Endothelial cell of hepatic sinusoid (primary cell): ENCODE data around the gene PFDN2.

Source experiments
- in situ Hi-C: cut with HindIII; loops from 2 replicates; pipeline ENCODE4 v1.10.0; 2017; ENCODE audit warnings: low sequenced_read_pairs

PFDN2 gene

GRCh38 chr1:161117759-161118581, at the start of gene PFDN2, which contains the start of gene NIT1:
PFDN2 (minus strand) TSS chr1:161118037; CDS start chr1:161118026, 11 bp downstream.
NIT1 (plus strand) TSS chr1:161118105; CDS start chr1:161118177, 72 bp downstream.
- in situ Hi-C loops, result no loop called here

GRCh38 chr1:161166669-161167548, 49.1 kb upstream of the PFDN2 start:
- in situ Hi-C loops, result no loop called here

- in situ Hi-C loops, result no loop called here
These were observed 48.2 kb upstream of the PFDN2 start, which contains the start of gene PPOX for GRCh38 chr1:161165742-161166668. PPOX (plus strand) TSS chr1:161166426; CDS start chr1:161166848, 422 bp downstream.

- in situ Hi-C loops, result no loop called here
These were observed 47.2 kb upstream of the PFDN2 start for GRCh38 chr1:161164901-161165610.

GRCh38 chr1:161163793-161164192, 46.0 kb upstream of the PFDN2 start:
- in situ Hi-C loops, result no loop called here

GRCh38 chr1:161162806-161163205, 45.0 kb upstream of the PFDN2 start:
- in situ Hi-C loops, result no loop called here

GRCh38 chr1:161162052-161162451, 44.2 kb upstream of the PFDN2 start:
- in situ Hi-C loops, result no loop called here

- in situ Hi-C loops, result no loop called here
These were observed 43.8 kb upstream of the PFDN2 start for GRCh38 chr1:161161652-161162051.

GRCh38 chr1:161160671-161161145, 42.9 kb upstream of the PFDN2 start:
- in situ Hi-C loops, result no loop called here

GRCh38 chr1:161159913-161160243, 42.0 kb upstream of the PFDN2 start:
- in situ Hi-C loops, result no loop called here

GRCh38 chr1:161159087-161159912, 41.5 kb upstream of the PFDN2 start, which contains the start of gene USP21:
USP21 (plus strand) TSS chr1:161159500; CDS start chr1:161160641, 1,141 bp downstream.
- in situ Hi-C loops, result no loop called here

- in situ Hi-C loops, result no loop called here
These were observed 40.6 kb upstream of the PFDN2 start for GRCh38 chr1:161158316-161159010.

GRCh38 chr1:161157867-161158266, 40.0 kb upstream of the PFDN2 start:
- in situ Hi-C loops, result no loop called here

- in situ Hi-C loops, result no loop called here
These were observed 36.0 kb upstream of the PFDN2 start, which contains the start of gene UFC1 for GRCh38 chr1:161153682-161154337. UFC1 (plus strand) TSS chr1:161153978; CDS start chr1:161153998, 20 bp downstream.

GRCh38 chr1:161153176-161153575, 35.3 kb upstream of the PFDN2 start:
- in situ Hi-C loops, result no loop called here

- in situ Hi-C loops, result no loop called here
These were observed 28.0 kb upstream of the PFDN2 start for GRCh38 chr1:161145832-161146231.

GRCh38 chr1:161140755-161141400, 23.0 kb upstream of the PFDN2 start:
- in situ Hi-C loops, result loop anchor here (5.0 kb wide), 1 partner anchor 49 kb away; no protein-coding TSS in a partner anchor
